Endothelial cell of umbilical vein (primary cell): Measurements from ENCODE around the gene MAMDC2. TPM values are rescaled to one million over a fixed set of nuclear protein-coding genes. Genes with fewer than 3 reads are reported as not detected.

Experiments used
- BruUV-seq: library from RNA; stranded (reverse); fragments of 400-500 nt; replicated peaks from 2 replicates; lab custom pipeline; 2021; lab: Mats Ljungman, UMichigan
- CTCF ChIA-PET: fragments of 300-600, 350-600 bp; sonication (Branson Sonifier 250); formaldehyde crosslinking; loops from one replicate; lab custom pipeline; 2021; ENCODE audit warnings: antibody characterized with exemption, inconsistent platforms; lab: Charles Lee
- POLR2A ChIA-PET: fragments of 300-600, 350-600 bp; sonication (Branson Sonifier 250); formaldehyde crosslinking; loops from one replicate; lab custom pipeline; 2021; ENCODE audit warnings: antibody characterized with exemption, inconsistent platforms; lab: Charles Lee
- DNase-seq: peaks from one replicate; pipeline ENCODE4 v3.0.0-alpha.2; 2011; ENCODE audit warnings: low read depth, low spot score
- FAIRE-seq: peaks from 2 replicates; lab custom pipeline; 2011; peaks lifted over from hg19 to GRCh38; lab: Jason Lieb, UNC
- H2AFZ ChIP-seq: 2 replicates; pipeline ENCODE4 v1.6.0; 2012; ENCODE audit warnings: low read depth, low read length, control low read depth, inconsistent platforms
- H3K27ac ChIP-seq: 2 replicates; pipeline ENCODE4 v1.5.1; 2011; ENCODE audit warnings: low read depth, mild to moderate bottlenecking, control low read depth, low read length, moderate library complexity; ENCODE audit not compliant: insufficient read depth
- H3K27me3 ChIP-seq, 2 experiments: 2 replicates each; pipeline versions ENCODE4 v1.6.0 to v1.6.1; 2011; ENCODE audit warnings: low read length in 2 of 2, mixed read lengths in 1 of 2; ENCODE audit not compliant: control insufficient read depth in 2 of 2, insufficient read depth in 2 of 2
- H3K36me3 ChIP-seq, 2 experiments: 2 replicates in 1 of 2; 3 replicates in 1 of 2; pipeline ENCODE4 v1.5.1; 2011; ENCODE audit warnings: low read length in 2 of 2, mild to moderate bottlenecking in 1 of 2, moderate library complexity in 1 of 2; ENCODE audit not compliant: control insufficient read depth in 2 of 2, insufficient read depth in 2 of 2; ENCODE audit errors: extremely low read depth in 1 of 2
- H3K4me1 ChIP-seq: 3 replicates; pipeline ENCODE4 v1.5.1; 2011; ENCODE audit warnings: mild to moderate bottlenecking, low read length; ENCODE audit not compliant: control insufficient read depth, insufficient read depth; ENCODE audit errors: extremely low read depth
- H3K4me2 ChIP-seq: 2 replicates; pipeline ENCODE4 v1.6.1; 2011; ENCODE audit warnings: low read length, control low read depth, mixed read lengths; ENCODE audit not compliant: insufficient read depth
- H3K4me3 ChIP-seq, 3 experiments: fragments of 200-600 bp in 1 of 3; sonication (generic), shearing (Covaris generic) in 1 of 3; replicated peaks in 1 of 3; 2 replicates each; pipeline ENCODE4 v1.5.1; 2011 to 2016; ENCODE audit warnings: control low read depth in 3 of 3, low read length in 3 of 3, mild to moderate bottlenecking in 2 of 3, inconsistent platforms in 1 of 3, low read depth in 1 of 3, moderate library complexity in 1 of 3; ENCODE audit not compliant: insufficient read depth in 1 of 3
- H3K79me2 ChIP-seq: 2 replicates; pipeline ENCODE4 v1.6.0; 2012; ENCODE audit warnings: low read length, inconsistent platforms; ENCODE audit not compliant: control insufficient read depth, insufficient read depth
- H3K9ac ChIP-seq: replicated peaks from 2 replicates; pipeline ENCODE3; 2011; ENCODE audit warnings: low read length, control low read depth; ENCODE audit not compliant: insufficient read depth; ENCODE audit errors: extremely low read depth
- H3K9me1 ChIP-seq: replicated peaks from 3 replicates; pipeline ENCODE4 v1.6.0; 2011; ENCODE audit warnings: mild to moderate bottlenecking, low read length; ENCODE audit not compliant: control insufficient read depth, insufficient read depth; ENCODE audit errors: extremely low read depth
- H3K9me3 ChIP-seq: replicated peaks from 2 replicates; pipeline ENCODE4 v1.5.1; 2012; ENCODE audit warnings: low read length, inconsistent platforms; ENCODE audit not compliant: control insufficient read depth, insufficient read depth
- H4K20me1 ChIP-seq: replicated peaks from 2 replicates; pipeline ENCODE3; 2011; ENCODE audit warnings: mild to moderate bottlenecking, low read length; ENCODE audit not compliant: control insufficient read depth, insufficient read depth; ENCODE audit errors: extremely low read depth
- EZH2 ChIP-seq: IDR thresholded peaks from 2 replicates; pipeline ENCODE4 v1.6.1; 2012; ENCODE audit warnings: borderline replicate concordance, low read depth, mild to moderate bottlenecking, moderate library complexity, low read length, inconsistent platforms; ENCODE audit not compliant: severe bottlenecking
- FOS ChIP-seq: IDR thresholded peaks from 2 replicates; pipeline ENCODE4 v1.6.1; 2011; ENCODE audit warnings: mild to moderate bottlenecking, low read length, moderate library complexity, borderline replicate concordance; ENCODE audit not compliant: insufficient read depth
- GATA2 ChIP-seq: IDR thresholded peaks from 2 replicates; pipeline ENCODE4 v1.7.0; 2011; ENCODE audit warnings: low read depth, mild to moderate bottlenecking, moderate library complexity, mixed read lengths, low read length; ENCODE audit not compliant: insufficient read length, insufficient read depth
- JUN ChIP-seq: IDR thresholded peaks from 2 replicates; pipeline ENCODE4 v1.6.1; 2011; ENCODE audit warnings: borderline replicate concordance, low read depth; ENCODE audit not compliant: insufficient read length, insufficient read depth
- MYC ChIP-seq: IDR thresholded peaks from one replicate; pipeline ENCODE4 v1.6.1; 2011; ENCODE audit warnings: mild to moderate bottlenecking, low read depth, low read length
- POLR2A ChIP-seq: IDR thresholded peaks from 2 replicates; pipeline ENCODE4 v1.6.1; 2012; ENCODE audit warnings: low read depth, mild to moderate bottlenecking, control low read depth, low read length
- POLR2AphosphoS5 ChIP-seq: IDR thresholded peaks from 2 replicates; pipeline ENCODE4 v1.6.1; 2012; ENCODE audit warnings: low read depth, mild to moderate bottlenecking, control low read depth, low read length, moderate library complexity; ENCODE audit not compliant: insufficient read depth
- dilution Hi-C: fragments of 300-500 bp; cut with MboI; formaldehyde crosslinking; loops from one replicate; pipeline ENCODE4 v1.15.0; 2019; ENCODE audit warnings: low sequenced_read_pairs; ENCODE audit not compliant: extremely low pct_ligation_motif_present
- intact Hi-C: fragments of 100-400 bp; cut with micrococcal nuclease; formaldehyde crosslinking; loops from one replicate; pipeline ENCODE4 v1.10.0; 2022
- polyA plus RNA-seq, 4 experiments: library from polyadenylated mRNA; depleted of rRNA in 3 of 4; stranded (reverse) in 3 of 4; unstranded in 1 of 4; fragments of >200 nt; gene quantifications; 2 replicates each; pipeline versions ENCODE4 v1.2.1 to v1.2.3, GENCODE V29; 2011 to 2012; ENCODE audit warnings: missing spikeins in 1 of 4
- total RNA-seq: library from RNA; stranded (reverse); gene quantifications from 2 replicates; pipeline ENCODE4 v1.2.3, GENCODE V29; 2021
- TF ChIP-seq, protein P1 (sequence below), 2 donors: IDR thresholded peaks; 1 replicate in 1 of 2; 2 replicates in 1 of 2; pipeline ENCODE4 v1.5.1; 2011; ENCODE audit warnings: low read length in 2 of 2, mild to moderate bottlenecking in 2 of 2, moderate library complexity in 2 of 2, control low read depth in 1 of 2, inconsistent platforms in 1 of 2, low read depth in 1 of 2; ENCODE audit not compliant: insufficient read depth in 1 of 2; ENCODE audit errors: extremely low read depth in 1 of 2
- TF ChIP-seq, protein P2 (sequence below): IDR thresholded peaks from 2 replicates; pipeline ENCODE4 v1.6.1; 2011; ENCODE audit not compliant: insufficient read depth, insufficient read length

The MAMDC2 gene
- total and polyA plus RNA-seq, 2 donors (not counting 3 experiments of a cell fraction or from before 2014, with no cell fraction given): 0.60 to 1.1 TPM

DNA sequence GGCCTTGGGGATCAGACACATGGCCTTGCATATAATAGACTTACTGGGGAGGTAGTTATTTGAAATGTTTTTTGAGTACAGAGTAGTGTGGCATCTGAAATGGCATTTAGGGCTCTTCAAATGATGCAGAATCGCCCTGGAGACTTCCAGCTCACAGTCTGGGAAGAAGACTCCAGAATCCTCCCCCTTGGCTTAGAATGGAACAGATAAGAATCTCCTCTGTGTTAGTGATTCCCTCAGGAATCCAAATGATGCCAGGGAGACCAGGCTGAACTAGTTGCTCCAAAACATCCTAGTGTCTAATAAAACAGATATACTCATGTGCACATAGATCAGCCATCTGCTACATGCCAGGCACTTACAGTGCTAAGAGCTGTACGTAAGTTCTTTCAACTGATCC is 176.6 kb downstream of the MAMDC2 start:
- no peak for DNase-seq
- no peaks in the 10 kb centered on the region for H3K9me1 ChIP-seq
- TF ChIP-seq, protein P1, sequence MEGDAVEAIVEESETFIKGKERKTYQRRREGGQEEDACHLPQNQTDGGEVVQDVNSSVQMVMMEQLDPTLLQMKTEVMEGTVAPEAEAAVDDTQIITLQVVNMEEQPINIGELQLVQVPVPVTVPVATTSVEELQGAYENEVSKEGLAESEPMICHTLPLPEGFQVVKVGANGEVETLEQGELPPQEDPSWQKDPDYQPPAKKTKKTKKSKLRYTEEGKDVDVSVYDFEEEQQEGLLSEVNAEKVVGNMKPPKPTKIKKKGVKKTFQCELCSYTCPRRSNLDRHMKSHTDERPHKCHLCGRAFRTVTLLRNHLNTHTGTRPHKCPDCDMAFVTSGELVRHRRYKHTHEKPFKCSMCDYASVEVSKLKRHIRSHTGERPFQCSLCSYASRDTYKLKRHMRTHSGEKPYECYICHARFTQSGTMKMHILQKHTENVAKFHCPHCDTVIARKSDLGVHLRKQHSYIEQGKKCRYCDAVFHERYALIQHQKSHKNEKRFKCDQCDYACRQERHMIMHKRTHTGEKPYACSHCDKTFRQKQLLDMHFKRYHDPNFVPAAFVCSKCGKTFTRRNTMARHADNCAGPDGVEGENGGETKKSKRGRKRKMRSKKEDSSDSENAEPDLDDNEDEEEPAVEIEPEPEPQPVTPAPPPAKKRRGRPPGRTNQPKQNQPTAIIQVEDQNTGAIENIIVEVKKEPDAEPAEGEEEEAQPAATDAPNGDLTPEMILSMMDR (IDR thresholded peaks at IDR 0.05; ENCODE audit: extremely low read depth in 1 of 2, insufficient read depth in 1 of 2, low read depth in 1 of 2, low read length in 2 of 2): no peak
- TF ChIP-seq MYC (no peak), GATA2 (no peak), FOS (no peak), EZH2 (no peak), POLR2AphosphoS5 (no peak), POLR2A (no peak), JUN (no peak)
- TF ChIP-seq, protein P2, sequence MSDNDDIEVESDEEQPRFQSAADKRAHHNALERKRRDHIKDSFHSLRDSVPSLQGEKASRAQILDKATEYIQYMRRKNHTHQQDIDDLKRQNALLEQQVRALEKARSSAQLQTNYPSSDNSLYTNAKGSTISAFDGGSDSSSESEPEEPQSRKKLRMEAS: no peak
- no TSS peak for BruUV-seq
- POLR2A ChIA-PET: no interaction called here
- no peak overlapping the region for H3K4me3 ChIP-seq
- no peak overlapping the region for H3K27ac ChIP-seq
- no peak overlapping the region for H2AFZ ChIP-seq
- H3K9ac ChIP-seq: no peak overlapping the region
- H4K20me1 ChIP-seq: no peaks in the 10 kb centered on the region
- H3K9me3 ChIP-seq: no peaks in the 10 kb centered on the region
- H3K36me3 ChIP-seq: no peaks in the 10 kb centered on the region
- dilution Hi-C loops (no loop called here), intact Hi-C loops (loop anchor here (10.0 kb wide), 2 partner anchors 85 to 275 kb away; no protein-coding TSS in a partner anchor)
- FAIRE-seq: no peak
- CTCF ChIA-PET: no interaction called here
- no peaks in the 10 kb centered on the region for H3K27me3 ChIP-seq
- H3K79me2 ChIP-seq: no peaks in the 10 kb centered on the region
- no peaks in the 10 kb centered on the region for H3K4me1 ChIP-seq
- H3K4me2 ChIP-seq: no peak overlapping the region
